GM12878 (cell line): ENCODE results near the gene CMTM5. TPM values are rescaled to one million over a fixed set of nuclear protein-coding genes. Genes with fewer than 3 reads are reported as not detected.

Experiments
- ATAC-seq: fragments of 200-7000 bp; cut with Tn5 transposase; 3 replicates; pipeline ENCODE4 v1.9.1; 2020; ENCODE audit warnings: mild to moderate bottlenecking, moderate library complexity
- BruUV-seq: library from RNA; stranded (reverse); fragments of 400-500 nt; replicated peaks from 2 replicates; lab custom pipeline; 2021; lab: Mats Ljungman, UMichigan
- CTCF ChIA-PET: fragments of 300-600 bp; sonication (Branson Sonifier 250); formaldehyde crosslinking; extraction: SDS; loops from one replicate; lab custom pipeline; 2021; ENCODE audit warnings: inconsistent platforms; lab: Yijun Ruan, JAX
- POLR2A ChIA-PET: fragments of 350-600 bp; formaldehyde crosslinking; extraction: SDS; loops from one replicate; lab custom pipeline; 2021; ENCODE audit warnings: inconsistent platforms; lab: Charles Lee
- RAD21 ChIA-PET: fragments of 300-600 bp; sonication (Branson Sonifier 250); formaldehyde crosslinking; loops from one replicate; lab custom pipeline; 2023; ENCODE audit warnings: antibody characterized with exemption; ENCODE audit not compliant: unreplicated experiment; lab: Charles Lee
- SMC1A ChIA-PET: fragments of 300-600 bp; sonication (Branson Sonifier 250); formaldehyde crosslinking; loops from one replicate; lab custom pipeline; 2023; ENCODE audit not compliant: unreplicated experiment, uncharacterized antibody; lab: Charles Lee
- DNase-seq: peaks from one replicate; pipeline ENCODE4 v3.0.0-alpha.2; 2011; ENCODE audit warnings: low read depth, low spot score
- FAIRE-seq: peaks from 3 replicates; lab custom pipeline; 2011; peaks lifted over from hg19 to GRCh38; lab: Jason Lieb, UNC
- H2AFZ ChIP-seq: 2 replicates; pipeline ENCODE4 v1.6.0; 2011; ENCODE audit warnings: low read depth, low read length, control low read depth; ENCODE audit not compliant: control insufficient read depth
- H3K27ac ChIP-seq: 2 replicates; pipeline ENCODE4 v1.5.1; 2011; ENCODE audit warnings: control low read depth; ENCODE audit not compliant: control insufficient read depth, insufficient read depth
- H3K27me3 ChIP-seq, 2 experiments: replicated peaks in 1 of 2; 2 replicates each; pipeline versions ENCODE4 v1.6.0 to v1.6.1; 2011; ENCODE audit warnings: low read length in 1 of 2; ENCODE audit not compliant: control insufficient read depth in 2 of 2, insufficient read depth in 2 of 2
- H3K36me3 ChIP-seq, 2 experiments: 2 replicates each; pipeline ENCODE4 v1.5.1; 2011; ENCODE audit warnings: low read length in 1 of 2; ENCODE audit not compliant: control insufficient read depth in 2 of 2, insufficient read depth in 2 of 2
- H3K4me1 ChIP-seq: 2 replicates; pipeline ENCODE4 v1.6.1; 2011; ENCODE audit warnings: mild to moderate bottlenecking, low read length, moderate library complexity, mixed read lengths; ENCODE audit not compliant: control insufficient read depth, insufficient read depth
- H3K4me2 ChIP-seq: 2 replicates; pipeline ENCODE4 v1.6.0; 2011; ENCODE audit warnings: control low read depth; ENCODE audit not compliant: control insufficient read depth, insufficient read depth
- H3K4me3 ChIP-seq: fragments of 200-600 bp; sonication (generic); 2 replicates; pipeline ENCODE4 v1.5.1; 2016
- H3K79me2 ChIP-seq: 2 replicates; pipeline ENCODE4 v1.6.0; 2011; ENCODE audit warnings: low read length; ENCODE audit not compliant: control insufficient read depth, insufficient read depth
- H3K9ac ChIP-seq: 2 replicates; pipeline ENCODE4 v1.8.0; 2011; ENCODE audit warnings: low read length, control low read depth, mixed read lengths; ENCODE audit not compliant: control insufficient read depth, insufficient read depth
- H3K9me3 ChIP-seq: replicated peaks from 3 replicates; pipeline ENCODE4 v1.5.1; 2011; ENCODE audit warnings: mild to moderate bottlenecking, low read length; ENCODE audit not compliant: control insufficient read depth, insufficient read depth
- H4K20me1 ChIP-seq: 2 replicates; pipeline ENCODE4 v1.6.0; 2011; ENCODE audit not compliant: control insufficient read depth, insufficient read depth
- ATF3 ChIP-seq: IDR thresholded peaks from 2 replicates; pipeline ENCODE4 v1.6.1; 2011; ENCODE audit warnings: low read depth, mild to moderate bottlenecking, low read length, moderate library complexity, borderline replicate concordance; ENCODE audit errors: extremely low read depth
- BRCA1 ChIP-seq: IDR thresholded peaks from 2 replicates; pipeline ENCODE4 v1.6.1; 2011; ENCODE audit warnings: low read depth, low read length, improper control_type of control experiment
- CBFB ChIP-seq: IDR thresholded peaks from 2 replicates; pipeline ENCODE4 v1.6.1; 2016; ENCODE audit warnings: antibody characterized with exemption, low read depth
- MEF2B ChIP-seq: fragments of 450-650 bp; IDR thresholded peaks from 2 replicates; pipeline ENCODE4 v1.6.1; 2018; ENCODE audit warnings: mild to moderate bottlenecking, moderate library complexity; ENCODE audit not compliant: partially characterized antibody, poor library complexity, severe bottlenecking
- RB1 ChIP-seq: fragments of 450-650 bp; formaldehyde crosslinking; IDR thresholded peaks from 2 replicates; pipeline ENCODE4 v1.6.1; 2017; ENCODE audit warnings: mild to moderate bottlenecking, borderline replicate concordance
- RELB ChIP-seq: fragments of 450-650 bp; IDR thresholded peaks from 2 replicates; pipeline ENCODE4 v1.6.1; 2017; ENCODE audit warnings: low read depth, mild to moderate bottlenecking, moderate library complexity
- TBL1XR1 ChIP-seq: IDR thresholded peaks from 2 replicates; pipeline ENCODE4 v1.6.1; 2012; ENCODE audit warnings: low read depth, low read length, improper control_type of control experiment
- WGBS: methylation state at CpG from one replicate; pipeline ENCODE4 v1.1.6; 2016; ENCODE audit warnings: low lambda C conversion rate; ENCODE audit not compliant: insufficient replicate concordance, insufficient coverage; ENCODE audit errors: missing lambda C conversion rate; 5-methylcytosine and 5-hydroxymethylcytosine counted together
- in situ Hi-C: fragments of 300-500 bp; cut with MboI; formaldehyde crosslinking; loops from 9 replicates; pipeline ENCODE4 v1.14.3; 2018; ENCODE audit warnings: mixed read lengths
- intact Hi-C: fragments of 100-400 bp; cut with micrococcal nuclease; formaldehyde crosslinking; loops from one replicate; pipeline ENCODE4 v1.14.2; 2022; ENCODE audit not compliant: unreplicated experiment
- polyA plus RNA-seq, 11 experiments: library from polyadenylated mRNA; depleted of rRNA in 4 of 11; unstranded in 6 of 11; stranded (reverse) in 5 of 11; fragments of >200 nt; fragmentation: Nextera tagmentation in 4 of 11; fragmentation: Illumina TruSeq in 1 of 11; extraction: Ambion mirVana in 4 of 11; extraction: Trizol in 1 of 11; gene quantifications; 1 replicate in 1 of 11; 2 replicates in 10 of 11; pipeline versions ENCODE4 v1.2.1 to v1.2.3, GENCODE V29; 2011 to 2016; ENCODE audit warnings: inconsistent platforms in 2 of 11, missing spikeins in 2 of 11, low read depth in 1 of 11
- total RNA-seq, 4 experiments: library from RNA; depleted of rRNA in 3 of 4; stranded (reverse); fragments of >200 nt in 3 of 4; fragmentation: Illumina TruSeq in 1 of 4; extraction: Trizol in 1 of 4; gene quantifications; 2 replicates each; pipeline versions ENCODE4 v1.2.1 to v1.2.3, GENCODE V29; 2013 to 2021

Gene CMTM5
- total and polyA plus RNA-seq, 10 of the 15 experiments (the other 5 are each of a cell fraction or from before 2014, with no cell fraction given): not detected

GRCh38 chr14:23405516-23406025 lies 28.7 kb downstream of the CMTM5 start:
- SMC1A ChIA-PET: no interaction called here
- FAIRE-seq (no peak), DNase-seq (no peak), ATAC-seq (no peak)
- peaks cover 0 to 3% of the 10 kb centered on the region in 2 experiments; a peak in 3 of 4 replicates for H3K27me3 ChIP-seq
- no peaks in the 10 kb centered on the region for H3K4me1 ChIP-seq
- in situ Hi-C loops: no loop called here
- H2AFZ ChIP-seq: no peak overlapping the region
- no peaks in the 10 kb centered on the region for H3K36me3 ChIP-seq
- no peaks in the 10 kb centered on the region for H4K20me1 ChIP-seq
- H3K27ac ChIP-seq: no peak overlapping the region
- no peak overlapping the region for H3K9ac ChIP-seq
- POLR2A ChIA-PET: no interaction called here
- no peak for TF ChIP-seq BRCA1
- TF ChIP-seq ATF3: no peak
- no peak for TF ChIP-seq RELB
- no peak for TF ChIP-seq CBFB
- TF ChIP-seq RB1: no peak
- CTCF ChIA-PET: no interaction called here
- intact Hi-C loops: no loop called here
- H3K4me2 ChIP-seq: no peak overlapping the region
- no TSS peak for BruUV-seq
- H3K4me3 ChIP-seq: no peak overlapping the region
- no peaks in the 10 kb centered on the region for H3K79me2 ChIP-seq
- RAD21 ChIA-PET: no interaction called here
- WGBS: 36% methylated on average over 13 of the region's 13 CpGs
- H3K9me3 ChIP-seq: no peaks in the 10 kb centered on the region

GRCh38 chr14:23406244-23406643 lies 29.4 kb downstream of the CMTM5 start:
- Histone ChIP-seq H4K20me1 (no peaks in the 10 kb centered on the region), H3K9ac (no peak overlapping the region), H3K9me3 (no peaks in the 10 kb centered on the region), H3K4me1 (no peaks in the 10 kb centered on the region), H3K79me2 (no peaks in the 10 kb centered on the region), H2AFZ (no peak overlapping the region), H3K4me2 (no peak overlapping the region), H3K4me3 (no peak overlapping the region), H3K27me3 (peaks cover 0 to 3% of the 10 kb centered on the region in 2 experiments; a peak in 3 of 4 replicates), H3K27ac (no peak overlapping the region), H3K36me3 (no peaks in the 10 kb centered on the region)
- no peak for FAIRE-seq
- TF ChIP-seq TBL1XR1: no peak
- peak; percentile 61 for TF ChIP-seq MEF2B
- 0% methylated on average over 4 of the region's 4 CpGs for WGBS
- BruUV-seq: no TSS peak
- DNase-seq: no peak
- ChIA-PET RAD21 (no interaction called here), CTCF (no interaction called here), SMC1A (no interaction called here), POLR2A (no interaction called here)
- peak; percentile 68 for ATAC-seq
- intact Hi-C loops: no loop called here
- in situ Hi-C loops: no loop called here
